ENCODE measurements around the gene SERPINB10.

GRCh38 chr18:63869374-63869773 is 38.4 kb upstream of the SERPINB10 start:
- no peak for TF ChIP-seq CTCF (IDR thresholded peaks at IDR 0.05)
- TF ChIP-seq POLR2A (IDR thresholded peaks at IDR 0.05), result no peak
